Activated T-cell treated with anti-CD3 and anti-CD28 coated beads for 4 hours (primary cell): Measurements from ENCODE around the gene RPL6.

Experiments
- DNase-seq: peaks from one replicate; pipeline ENCODE4 v3.0.0-alpha.2; 2020

The RPL6 gene

GRCh38 chr12:112370868-112371510 is 38.4 kb downstream of the RPL6 start:
- DNase-seq, result no peak

DNA sequence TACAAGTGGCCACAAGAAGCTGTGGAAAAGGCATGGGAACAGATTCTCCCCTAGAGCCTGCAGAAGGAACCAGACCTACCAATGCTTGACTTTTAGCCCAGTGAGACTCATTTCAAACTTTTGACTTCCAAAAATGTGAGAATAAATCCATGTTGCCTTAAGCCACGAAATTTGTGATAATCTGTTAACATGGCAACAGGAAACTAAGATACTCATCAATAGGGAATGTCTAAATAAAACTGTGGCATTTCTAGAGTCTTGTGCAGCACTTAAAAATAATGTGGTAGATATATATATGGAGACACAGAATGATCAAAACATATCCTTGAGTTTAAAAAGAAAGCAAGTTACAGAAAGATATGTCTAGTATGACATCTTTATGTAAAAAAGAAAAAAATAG is 39.2 kb downstream of the RPL6 start:
- no peak for DNase-seq

DNA sequence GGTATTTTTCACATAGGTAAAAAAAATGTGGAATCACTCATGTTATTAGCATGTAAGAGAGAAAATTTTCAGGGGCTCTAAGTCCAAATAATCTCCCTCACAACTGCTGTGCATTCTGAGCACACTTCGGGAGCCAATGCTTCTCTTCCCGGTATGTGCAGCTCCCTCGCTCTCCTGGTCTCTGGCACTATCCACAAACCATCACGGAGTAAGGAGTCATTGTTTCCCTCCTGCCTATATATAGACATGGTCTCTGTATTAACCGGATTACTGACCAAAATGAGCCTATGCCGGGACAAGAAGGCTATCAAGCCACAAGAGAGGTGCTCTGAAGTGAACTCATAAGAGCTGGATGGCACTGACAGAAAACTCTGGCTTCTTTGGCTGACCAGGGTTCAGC is 40.5 kb downstream of the RPL6 start:
- DNase-seq, result no peak

DNA sequence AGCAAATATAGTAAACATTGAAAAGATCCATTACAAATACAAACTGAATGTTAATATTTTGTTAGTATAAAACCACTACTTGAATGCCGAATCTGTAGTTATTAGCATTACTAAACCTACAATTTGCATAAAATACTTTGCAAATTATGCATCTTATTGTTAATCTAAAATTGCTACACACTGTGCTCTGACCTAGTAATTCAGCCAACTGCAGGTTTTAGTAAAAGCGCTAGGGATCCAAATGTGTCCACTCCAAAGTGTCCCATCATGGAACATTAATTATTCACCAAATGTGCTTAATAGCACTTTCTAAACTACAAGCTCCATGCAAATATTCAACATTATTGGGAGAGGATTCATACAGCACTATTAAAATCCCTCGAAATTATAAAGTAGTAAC is 41.4 kb downstream of the RPL6 start:
- DNase-seq, result no peak

DNA sequence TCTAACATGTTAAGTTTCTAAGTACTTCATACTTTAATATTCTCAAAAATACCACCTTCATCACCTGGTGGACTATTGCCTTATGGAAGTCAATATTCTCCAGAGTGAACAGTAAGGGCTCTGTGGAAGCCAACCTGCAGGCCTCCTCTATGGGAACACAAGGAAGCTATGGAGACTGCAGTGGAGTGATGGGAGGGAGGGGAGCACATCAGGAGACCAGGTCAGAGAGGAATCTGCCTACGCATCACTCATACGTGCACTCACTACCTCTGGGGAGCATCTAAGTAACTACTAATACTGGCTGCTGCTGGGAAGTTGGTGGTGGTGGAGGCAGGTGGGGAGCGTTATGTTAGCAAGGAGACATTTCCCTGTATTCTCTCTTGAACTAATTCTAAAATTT is 47.1 kb downstream of the RPL6 start:
- DNase-seq, result no peak

- DNase-seq, result no peak
Observed at GRCh38 chr12:112361271-112361670, 48.1 kb downstream of the RPL6 start.

GRCh38 chr12:112359290-112359689 is 50.1 kb downstream of the RPL6 start:
- no peak for DNase-seq

GRCh38 chr12:112357214-112357613 is 52.2 kb downstream of the RPL6 start:
- no peak for DNase-seq
